Calu3 (cell line): ENCODE data around the gene C2orf76. TPM values are rescaled to one million over a fixed set of nuclear protein-coding genes. Genes with fewer than 3 reads are reported as not detected.

Experiments
- BruUV-seq: library from RNA; stranded (reverse); fragments of 400-500 nt; replicated peaks from 2 replicates; lab custom pipeline; 2021; lab: Mats Ljungman, UMichigan
- CTCF ChIA-PET: fragments of 300-600 bp; sonication (Branson Sonifier 250); formaldehyde crosslinking; loops from one replicate; lab custom pipeline; 2022; ENCODE audit warnings: antibody characterized with exemption; lab: Charles Lee
- DNase-seq: peaks from one replicate; pipeline ENCODE4 v3.0.0; 2022
- H3K27ac Mint-ChIP-seq: one replicate; pipeline ENCODE4 v1.8.0; 2022; ENCODE audit warnings: mixed read lengths; ENCODE audit not compliant: unreplicated experiment
- H3K27me3 Mint-ChIP-seq: one replicate; pipeline ENCODE4 v1.8.0; 2022; ENCODE audit warnings: mixed read lengths; ENCODE audit not compliant: unreplicated experiment
- H3K36me3 Mint-ChIP-seq: one replicate; pipeline ENCODE4 v1.8.0; 2022; ENCODE audit warnings: mild to moderate bottlenecking, moderate library complexity, mixed read lengths; ENCODE audit not compliant: insufficient read depth, unreplicated experiment
- H3K4me1 Mint-ChIP-seq: one replicate; pipeline ENCODE4 v1.8.0; 2022; ENCODE audit warnings: mild to moderate bottlenecking, low read depth, mixed read lengths; ENCODE audit not compliant: unreplicated experiment
- H3K4me3 Mint-ChIP-seq: one replicate; pipeline ENCODE4 v1.8.0; 2022; ENCODE audit warnings: mild to moderate bottlenecking, low read depth, moderate library complexity, mixed read lengths; ENCODE audit not compliant: unreplicated experiment
- H3K9me3 Mint-ChIP-seq: one replicate; pipeline ENCODE4 v1.8.0; 2022; ENCODE audit warnings: low read depth, mixed read lengths; ENCODE audit not compliant: unreplicated experiment
- CTCF ChIP-seq: fragments of 200-600 bp; IDR thresholded peaks from one replicate; pipeline ENCODE4 v1.8.0; 2022; ENCODE audit warnings: antibody characterized with exemption; ENCODE audit not compliant: unreplicated experiment
- intact Hi-C: fragments of 100-400 bp; cut with micrococcal nuclease; formaldehyde crosslinking; loops from one replicate; pipeline ENCODE4 v1.10.0; 2022; ENCODE audit not compliant: unreplicated experiment
- total RNA-seq: library from RNA; stranded (reverse); gene quantifications from 2 replicates; pipeline ENCODE4 v1.2.3, GENCODE V29; 2022

Gene C2orf76
- total RNA-seq, 1 experiment from 2014 or later, result 7.1 TPM

DNA sequence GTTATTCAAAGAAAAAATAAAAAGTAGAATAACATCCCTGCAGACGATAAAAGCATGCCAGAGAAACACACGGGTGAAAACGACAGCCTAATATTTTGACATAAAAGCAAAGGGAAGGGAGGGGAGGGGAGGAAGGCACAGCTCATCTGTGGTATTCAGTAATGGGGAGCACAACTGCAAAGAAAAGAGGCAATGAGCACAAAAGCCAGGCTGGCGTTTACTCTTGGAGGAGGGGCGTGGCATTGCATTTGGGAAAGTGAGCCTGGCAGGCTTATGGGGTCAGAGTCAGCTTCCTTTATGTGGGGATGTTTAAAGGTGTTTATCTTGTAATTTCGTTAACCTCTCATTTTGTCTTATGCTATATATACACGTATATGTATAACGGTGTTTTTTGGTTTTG is 89.8 kb downstream of the C2orf76 start:
- H3K27ac Mint-ChIP-seq, result no peak overlapping the region
- H3K27me3 Mint-ChIP-seq, result no peaks in the 10 kb centered on the region
- no peaks in the 10 kb centered on the region for H3K9me3 Mint-ChIP-seq
- intact Hi-C loops, result no loop called here
- DNase-seq, result no peak
- BruUV-seq, result no TSS peak
- no peak overlapping the region for H3K4me3 Mint-ChIP-seq
- TF ChIP-seq CTCF, result no peak
- no peaks in the 10 kb centered on the region for H3K4me1 Mint-ChIP-seq
- CTCF ChIA-PET, result no interaction called here
- no peaks in the 10 kb centered on the region for H3K36me3 Mint-ChIP-seq

DNA sequence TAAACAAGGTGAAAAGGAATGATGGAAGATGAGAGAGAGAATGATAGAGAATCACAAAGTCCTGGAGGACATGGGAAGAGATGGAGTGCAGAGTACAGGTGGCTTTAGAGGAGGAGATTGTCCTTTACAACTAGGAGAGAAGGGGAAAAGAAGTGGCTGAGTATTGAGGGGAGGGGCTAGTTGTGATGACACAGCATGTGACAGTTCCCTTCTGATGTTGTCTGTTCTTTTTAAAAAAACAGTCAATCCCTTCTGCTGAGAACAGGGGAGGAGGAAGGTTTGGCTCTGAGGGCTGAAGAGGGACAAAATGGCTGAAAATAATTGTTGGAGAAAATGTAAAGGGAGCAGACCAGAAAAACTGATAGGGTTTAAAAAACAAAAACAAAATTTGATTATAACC is 99.0 kb downstream of the C2orf76 start:
- TF ChIP-seq CTCF, result no peak
- peaks cover 8% of the 10 kb centered on the region for H3K36me3 Mint-ChIP-seq
- no peak overlapping the region for H3K27ac Mint-ChIP-seq
- no peaks in the 10 kb centered on the region for H3K4me1 Mint-ChIP-seq
- no peak for DNase-seq
- H3K9me3 Mint-ChIP-seq, result no peaks in the 10 kb centered on the region
- no peak overlapping the region for H3K4me3 Mint-ChIP-seq
- no TSS peak for BruUV-seq
- intact Hi-C loops, result loop anchor here (5.0 kb wide), 1 partner anchor 240 kb away; no protein-coding TSS in a partner anchor
- CTCF ChIA-PET, result no interaction called here
- no peaks in the 10 kb centered on the region for H3K27me3 Mint-ChIP-seq

DNA sequence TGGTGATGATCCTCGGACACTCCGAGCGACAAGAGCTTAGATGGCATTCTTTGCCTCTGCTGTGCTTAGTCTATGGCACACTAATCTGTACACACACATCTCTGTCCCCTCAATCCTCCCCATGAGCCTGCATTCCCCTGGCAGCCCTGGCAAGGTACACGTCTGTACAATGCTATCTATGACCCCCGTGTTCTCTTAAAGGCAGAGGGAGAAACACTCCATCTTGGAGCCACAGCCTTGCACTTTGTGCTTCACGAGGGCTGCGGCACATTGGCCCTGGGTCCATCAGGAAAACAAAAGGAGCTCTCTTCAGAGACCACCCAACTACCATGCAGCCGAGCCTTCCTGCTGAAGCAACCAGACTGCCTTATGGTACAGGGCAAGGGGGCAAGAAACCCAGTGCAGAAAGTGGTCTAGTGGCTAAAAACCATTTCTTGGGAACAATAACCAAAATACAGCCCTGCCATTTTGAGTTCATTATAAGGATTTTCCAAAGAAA is 100.5 kb downstream of the C2orf76 start:
- Mint-ChIP-seq H3K27me3 (no peaks in the 10 kb centered on the region), H3K36me3 (peaks cover 8% of the 10 kb centered on the region), H3K9me3 (no peaks in the 10 kb centered on the region), H3K4me3 (no peak overlapping the region), H3K27ac (no peak overlapping the region), H3K4me1 (no peaks in the 10 kb centered on the region)
- no peak for TF ChIP-seq CTCF
- DNase-seq, result no peak
- no TSS peak for BruUV-seq
- intact Hi-C loops, result loop anchor here (5.0 kb wide), 1 partner anchor 239 kb away; no protein-coding TSS in a partner anchor
- CTCF ChIA-PET, result interaction anchor here (0.6 kb wide), 1 partner anchor 18 kb away, joined by 3 read pairs; no protein-coding TSS in a partner anchor

- no TSS peak for BruUV-seq
- DNase-seq, result no peak
- TF ChIP-seq CTCF, result no peak
- Mint-ChIP-seq H3K27me3 (no peaks in the 10 kb centered on the region), H3K4me1 (no peaks in the 10 kb centered on the region), H3K27ac (no peak overlapping the region), H3K4me3 (no peak overlapping the region), H3K36me3 (peaks cover 8% of the 10 kb centered on the region), H3K9me3 (no peaks in the 10 kb centered on the region)
- CTCF ChIA-PET, result interaction anchor here (0.6 kb wide), 1 partner anchor 18 kb away, joined by 3 read pairs; no protein-coding TSS in a partner anchor
- intact Hi-C loops, result loop anchor here (1.0 to 5.0 kb wide), 2 partner anchors 238 to 254 kb away; no protein-coding TSS in a partner anchor
These were observed 101.0 kb downstream of the C2orf76 start for GRCh38 chr2:119265693-119266066.
